ENCODE data around the gene ABI3.

The ABI3 gene

DNA sequence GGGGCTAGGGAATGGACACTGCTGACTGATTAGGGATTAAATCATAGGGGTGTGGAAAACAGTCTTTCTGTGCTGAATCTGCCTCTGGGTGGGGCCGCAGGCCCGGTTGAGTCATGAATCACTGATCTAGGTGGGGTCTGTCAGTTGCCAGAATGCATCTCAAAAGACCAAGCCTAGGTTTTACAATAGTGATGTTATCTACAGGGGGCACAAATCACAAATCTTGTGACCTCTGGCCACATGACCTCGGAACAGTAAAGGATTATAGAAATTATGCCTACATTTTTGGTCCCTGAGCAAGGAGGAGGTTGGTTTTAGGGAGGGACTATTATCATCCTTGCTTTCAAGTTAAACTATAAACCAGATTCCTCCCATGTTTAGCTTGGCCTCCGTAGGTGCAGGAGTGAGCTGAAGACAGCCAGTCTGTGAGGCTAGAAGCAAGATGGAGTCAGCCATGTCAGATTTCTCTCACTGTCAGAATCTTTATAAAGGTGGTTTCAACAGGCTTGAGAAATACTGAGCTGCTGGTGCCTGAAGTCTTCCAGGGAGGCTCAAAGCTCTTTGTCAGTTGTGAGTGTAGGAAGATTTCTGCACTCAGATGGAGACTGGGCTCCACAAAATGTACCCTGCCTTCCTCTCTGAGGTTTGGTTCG, 13.0 kb upstream of the ABI3 start:
- no peak for FAIRE-seq

DNA sequence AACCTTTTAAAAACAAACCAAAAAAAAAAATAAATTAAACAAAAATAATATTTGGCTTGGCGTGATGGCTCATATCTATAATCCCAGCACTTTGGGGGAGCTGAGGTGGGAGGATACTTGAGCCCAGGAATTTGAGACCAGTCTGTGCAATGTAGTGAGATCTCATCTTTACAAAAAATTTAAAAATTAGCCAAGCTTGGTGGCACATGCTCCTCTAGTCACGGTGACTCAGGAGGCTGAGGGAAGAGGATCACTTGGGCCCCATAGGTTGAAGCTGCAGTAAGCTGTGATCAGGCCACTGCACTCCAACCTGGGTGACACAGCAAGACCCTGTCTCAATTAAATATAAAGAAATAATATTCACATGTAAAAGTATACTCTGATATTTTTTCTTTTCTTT, 12.3 kb upstream of the ABI3 start:
- FAIRE-seq: no peak

DNA sequence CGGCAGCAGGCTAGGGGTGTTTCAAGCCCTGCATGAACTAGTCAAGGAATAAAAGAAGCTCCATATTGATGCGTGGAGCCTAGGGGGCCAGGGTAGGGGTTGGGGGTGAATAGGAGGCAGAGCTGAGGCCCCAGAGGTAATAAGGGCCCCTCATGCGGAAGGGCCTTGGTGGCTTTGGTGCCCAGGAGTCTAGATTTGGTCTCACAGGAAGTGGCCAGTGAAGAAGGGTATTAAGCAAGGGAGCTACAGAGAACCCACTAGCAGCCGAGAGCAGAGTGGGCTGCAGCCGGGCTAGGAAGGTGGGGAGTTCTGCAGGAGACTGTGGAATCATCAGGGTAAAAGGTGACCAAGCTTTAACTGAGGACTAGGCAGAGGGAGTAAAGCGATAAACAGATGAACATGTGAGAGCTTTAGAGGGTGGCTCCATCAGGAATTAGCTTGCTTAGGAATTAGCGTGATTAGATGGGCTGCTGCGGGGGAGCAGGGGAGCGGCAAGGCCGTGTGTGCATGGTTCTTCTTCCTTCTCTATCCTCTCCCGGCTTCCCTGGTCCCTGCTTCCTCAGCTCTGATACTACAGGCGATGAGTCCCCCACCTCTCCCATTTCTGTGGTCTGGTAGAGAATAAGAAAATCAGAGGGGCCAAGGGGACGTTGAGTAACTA, 10.0 kb upstream of the ABI3 start:
- FAIRE-seq: no peak

DNA sequence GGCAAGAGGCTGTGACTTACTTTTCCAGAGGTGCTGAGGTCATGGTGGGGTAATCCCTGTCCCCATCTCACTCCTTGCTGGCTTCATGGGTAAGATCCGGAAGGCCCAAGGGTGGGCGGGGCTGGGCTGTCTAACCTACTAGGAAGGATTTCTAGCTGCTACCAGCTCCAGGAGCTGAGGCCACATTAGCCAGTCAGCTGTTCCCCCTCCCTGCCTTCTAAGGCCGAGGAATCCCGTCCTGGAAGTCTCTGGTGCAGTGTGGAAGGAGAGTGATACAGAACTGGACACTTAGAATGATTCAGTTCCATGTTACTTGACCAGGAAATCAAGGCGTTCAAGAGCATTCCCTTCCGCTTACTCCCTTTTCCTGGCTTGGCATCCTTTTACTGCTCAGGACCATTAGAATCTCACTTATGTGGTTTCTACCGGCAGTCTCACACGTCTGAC, 9.0 kb upstream of the ABI3 start:
- no peak for FAIRE-seq

DNA sequence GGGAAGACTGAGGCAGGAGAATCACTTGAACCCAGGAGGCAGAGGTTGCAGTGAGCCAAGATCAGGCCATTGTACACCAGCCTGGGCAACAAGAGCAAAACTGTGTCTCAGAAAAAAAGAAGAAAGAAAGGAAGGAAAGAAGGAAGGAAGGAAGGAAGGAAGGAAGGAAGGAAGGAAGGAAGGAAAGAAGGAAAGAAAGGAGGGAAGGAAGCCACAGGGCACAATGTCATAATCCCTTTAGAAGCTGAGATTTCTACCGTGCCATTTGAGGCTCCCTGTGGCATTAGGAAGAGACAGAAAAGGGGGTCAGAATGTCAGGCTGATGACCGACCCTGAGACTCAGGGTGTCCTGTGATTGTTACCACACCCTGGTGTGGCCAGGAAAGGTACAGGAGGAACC, 6.7 kb upstream of the ABI3 start:
- FAIRE-seq: no peak

DNA sequence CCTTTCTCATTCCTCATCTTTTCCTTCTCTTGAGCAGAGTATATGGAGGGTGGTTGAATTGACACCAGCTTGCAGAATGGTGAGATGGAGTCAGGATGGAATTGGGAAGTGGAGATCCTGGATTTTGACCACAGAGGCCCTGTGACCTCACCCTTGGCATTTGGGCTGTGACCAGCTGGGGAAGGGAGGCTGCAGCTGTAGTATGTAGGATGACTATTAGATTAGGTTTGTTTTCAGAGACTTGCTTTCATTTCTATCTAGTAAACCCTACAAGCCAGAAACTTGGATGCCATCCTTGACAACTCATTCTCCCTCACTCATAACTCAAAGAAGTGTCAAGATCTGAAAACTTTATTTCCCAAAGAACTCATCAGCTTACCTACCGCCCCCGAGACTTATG, 6.0 kb upstream of the ABI3 start:
- no peak for FAIRE-seq

DNA sequence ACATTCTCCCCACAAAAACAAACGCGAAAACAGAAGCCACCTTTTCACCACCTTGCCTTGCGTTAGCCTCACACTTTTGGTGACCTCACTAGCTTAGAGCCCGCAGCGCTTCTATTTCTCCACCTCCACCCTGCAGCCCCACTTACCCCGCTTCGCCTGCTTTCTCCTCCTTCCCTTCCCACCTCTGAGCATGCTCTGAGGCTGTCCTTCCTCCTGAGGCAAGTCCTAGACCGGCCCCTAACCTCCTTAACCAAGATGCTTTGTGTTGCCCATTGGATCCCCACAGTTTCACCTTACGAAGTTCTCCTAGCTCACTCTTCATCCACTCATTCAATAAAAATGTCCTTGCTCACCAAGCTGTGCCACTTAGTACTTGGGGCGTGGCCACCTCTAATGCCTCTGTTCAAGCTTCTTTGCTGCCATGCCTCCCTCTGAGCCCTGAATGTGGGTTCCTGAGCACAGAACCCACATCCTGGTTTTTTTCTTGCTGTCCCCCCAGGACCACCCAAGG, 1.4 kb upstream of the ABI3 start:
- FAIRE-seq: no peak

DNA sequence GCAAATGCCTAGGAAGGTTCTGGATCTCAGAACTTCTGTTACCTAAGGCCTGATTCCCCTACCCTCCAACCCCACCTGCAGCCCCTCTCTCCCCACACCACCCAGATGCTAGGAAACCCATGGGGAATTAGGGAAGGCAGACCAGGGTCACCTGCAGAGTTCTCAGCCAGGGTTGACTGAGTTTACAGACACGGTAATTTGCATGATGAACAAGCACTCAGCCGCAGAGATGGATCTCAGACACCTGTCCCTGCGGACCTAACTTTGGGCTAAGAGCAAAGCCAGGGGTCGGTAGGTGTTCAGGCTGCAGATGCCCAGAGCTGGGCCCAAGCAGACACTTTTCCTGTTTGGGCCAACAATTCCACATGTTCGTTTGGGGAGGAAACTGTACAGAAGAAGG, 2.9 kb downstream of the ABI3 start:
- FAIRE-seq: no peak

DNA sequence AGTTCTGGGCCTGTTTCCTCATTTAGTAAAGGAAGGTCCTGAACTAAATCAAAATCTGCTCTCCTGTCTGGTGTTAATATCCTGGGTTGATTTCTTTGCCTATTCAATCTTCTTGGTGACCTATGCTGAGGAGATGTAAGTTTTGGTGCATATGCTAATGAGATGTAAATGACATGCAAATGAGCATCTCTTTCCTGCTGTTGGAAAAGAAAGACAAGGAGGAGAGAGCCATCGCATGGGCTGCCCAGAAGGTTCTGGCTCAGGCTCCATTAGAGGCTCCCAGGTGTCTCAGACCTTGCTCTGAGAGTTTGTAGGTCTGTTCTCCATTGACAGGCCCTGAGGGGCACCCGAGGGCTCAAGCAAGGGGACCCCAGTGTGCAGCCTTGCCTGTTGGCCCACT, 3.3 kb downstream of the ABI3 start:
- no peak for FAIRE-seq

DNA sequence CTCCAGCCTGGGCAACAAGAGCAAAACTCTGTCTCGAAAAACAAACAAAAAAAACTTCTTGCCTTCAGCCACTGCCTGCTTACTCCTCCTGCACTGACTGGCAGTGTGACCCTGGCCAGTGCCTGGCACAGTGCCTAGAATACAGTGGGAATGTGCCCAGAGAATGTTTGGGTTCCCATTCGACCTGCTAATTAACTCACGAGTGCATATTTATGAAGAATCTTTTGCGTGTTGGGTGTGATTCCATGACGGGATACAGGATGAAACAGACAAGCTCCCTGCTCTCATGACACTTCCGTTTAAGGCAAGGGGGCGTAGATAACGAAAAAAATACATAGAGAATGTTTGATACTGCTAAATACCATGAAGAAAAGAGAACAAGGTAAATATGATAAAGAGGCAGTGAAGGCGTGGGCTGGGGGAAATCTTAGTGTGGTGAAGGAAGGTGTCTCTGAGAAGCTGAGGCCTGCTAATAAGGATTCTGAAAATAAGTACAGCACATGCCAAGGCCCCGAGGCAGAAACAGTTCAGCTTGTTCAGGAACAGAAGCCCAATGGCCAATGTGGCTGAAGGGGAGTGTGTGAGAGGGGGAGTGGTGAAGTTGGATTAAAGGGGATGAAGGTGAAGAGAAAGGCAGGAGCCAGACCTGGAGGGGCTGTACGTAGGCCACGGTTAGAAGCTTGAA, 4.3 kb downstream of the ABI3 start:
- no peak for FAIRE-seq

DNA sequence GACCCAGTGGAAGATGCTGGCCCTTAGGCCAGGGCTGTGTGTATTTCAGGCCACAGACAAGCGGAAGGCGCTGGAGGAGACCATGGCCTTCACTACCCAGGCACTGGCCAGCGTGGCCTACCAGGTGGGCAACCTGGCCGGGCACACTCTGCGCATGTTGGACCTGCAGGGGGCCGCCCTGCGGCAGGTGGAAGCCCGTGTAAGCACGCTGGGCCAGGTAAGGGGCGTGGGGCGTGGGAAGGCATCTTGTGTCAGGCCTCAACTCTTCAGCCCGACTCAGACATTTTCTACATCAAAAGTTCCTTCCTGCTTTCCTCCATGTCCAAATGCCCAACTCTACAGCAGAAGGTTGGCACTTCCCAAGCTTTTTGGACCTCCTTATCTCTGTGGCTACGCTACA, 6.0 kb downstream of the ABI3 start:
- FAIRE-seq: no peak

DNA sequence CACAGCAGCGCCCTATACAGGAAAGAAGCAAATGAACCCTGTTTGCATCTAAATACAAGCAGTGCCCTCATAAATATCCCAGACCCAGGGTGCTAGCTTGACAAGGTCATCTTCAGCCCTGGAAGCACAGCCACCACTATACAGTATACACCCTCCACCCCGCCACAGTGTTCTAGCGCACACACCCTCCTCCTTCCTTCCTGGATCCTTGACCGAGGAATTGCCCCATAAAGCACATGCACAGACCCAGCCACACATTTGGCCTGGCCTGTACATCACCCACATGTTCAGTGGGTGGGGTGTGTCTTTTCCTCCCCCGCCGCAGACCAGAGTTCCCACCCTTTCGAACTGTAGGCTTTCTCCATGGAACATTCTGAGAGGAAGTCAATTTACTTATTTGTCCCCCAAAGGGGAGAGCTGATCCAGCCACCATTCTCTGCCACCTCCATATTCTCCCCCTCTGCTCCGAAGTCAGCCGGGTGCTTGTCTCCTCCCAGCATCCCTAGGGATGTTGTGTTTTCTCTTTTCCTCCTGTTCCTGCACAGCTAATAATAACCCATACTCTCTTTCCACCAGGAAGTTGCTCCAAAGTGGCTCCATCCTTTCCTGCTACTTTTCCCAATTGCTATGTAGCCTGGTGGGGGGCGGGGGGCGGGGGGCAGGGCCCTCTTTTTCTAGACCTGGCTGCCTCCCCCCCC, 6.6 kb downstream of the ABI3 start:
- no peak for FAIRE-seq

DNA sequence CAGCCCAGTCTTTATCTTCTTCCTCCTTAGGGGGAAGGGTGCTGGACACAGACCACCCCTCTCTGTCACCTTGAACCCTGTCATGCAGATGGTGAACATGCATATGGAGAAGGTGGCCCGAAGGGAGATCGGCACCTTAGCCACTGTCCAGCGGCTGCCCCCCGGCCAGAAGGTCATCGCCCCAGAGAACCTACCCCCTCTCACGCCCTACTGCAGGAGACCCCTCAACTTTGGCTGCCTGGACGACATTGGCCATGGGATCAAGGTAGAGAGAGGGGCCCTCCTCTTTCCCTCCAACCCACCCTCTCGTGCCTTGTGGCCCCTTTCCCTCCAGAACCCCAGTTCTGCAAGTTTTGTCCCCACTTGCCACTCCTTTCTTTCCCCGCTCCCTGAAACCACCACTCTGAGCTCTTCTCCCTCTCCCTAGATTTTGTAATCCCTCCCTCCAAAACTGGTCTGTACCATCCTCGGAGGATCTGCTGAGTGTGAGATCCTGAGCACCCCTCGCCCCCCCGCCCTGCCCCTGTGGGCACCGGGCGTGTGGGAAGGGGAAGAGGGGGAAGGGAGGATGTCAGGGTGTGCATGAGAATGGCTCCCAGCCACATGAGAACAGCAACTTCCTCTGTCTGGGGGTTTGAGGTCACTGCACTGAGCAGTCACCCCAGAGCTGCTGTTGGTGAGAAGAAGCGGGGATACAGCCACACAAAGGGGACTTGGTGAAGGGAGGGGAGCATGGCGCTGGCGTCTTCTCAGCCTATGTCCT, 7.3 kb downstream of the ABI3 start:
- no peak for FAIRE-seq

DNA sequence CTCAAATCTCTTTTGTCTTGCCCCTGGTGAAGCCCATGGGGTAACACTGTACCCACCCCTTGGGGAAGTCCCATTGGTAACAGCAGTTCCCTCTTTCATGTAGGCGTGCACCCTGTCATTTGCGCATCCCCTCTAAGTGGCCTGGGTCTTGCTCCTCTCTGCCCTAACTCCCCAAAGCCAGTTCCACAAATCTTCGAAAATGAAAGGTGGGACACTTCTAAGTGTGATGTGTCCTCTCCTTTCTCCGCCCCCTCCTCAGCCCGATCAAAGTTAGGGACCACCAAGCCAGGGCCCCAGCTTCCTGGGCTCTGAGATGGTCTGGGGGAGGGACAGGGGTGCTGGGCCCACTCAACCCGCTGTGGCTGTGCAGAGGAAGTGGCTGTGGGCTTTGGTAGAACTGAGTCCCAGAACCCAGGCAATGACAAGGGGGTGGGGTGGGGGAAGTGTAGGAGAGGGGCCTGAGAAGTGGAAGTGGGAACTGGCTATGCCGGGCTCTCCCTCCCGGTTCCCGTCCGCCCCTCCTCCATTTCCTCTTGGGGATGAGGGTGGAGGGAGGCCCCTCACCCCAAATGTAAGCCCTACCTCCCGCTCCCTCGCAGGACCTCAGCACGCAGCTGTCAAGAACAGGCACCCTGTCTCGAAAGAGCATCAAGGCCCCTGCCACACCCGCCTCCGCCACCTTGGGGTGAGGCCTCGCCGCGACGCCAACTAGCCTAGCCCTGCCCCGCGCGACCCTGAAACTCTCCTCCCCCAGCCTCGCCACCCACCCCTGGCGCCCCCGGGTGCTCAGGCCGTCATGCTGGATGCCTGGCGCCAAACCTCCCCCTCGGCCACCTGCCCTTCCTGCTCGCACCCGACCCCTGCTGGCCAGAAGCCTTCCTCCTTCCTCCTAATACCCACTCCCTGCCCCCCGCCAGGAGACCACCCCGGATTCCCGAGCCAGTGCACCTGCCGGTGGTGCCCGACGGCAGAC, 8.7 kb downstream of the ABI3 start:
- no peak for FAIRE-seq

DNA sequence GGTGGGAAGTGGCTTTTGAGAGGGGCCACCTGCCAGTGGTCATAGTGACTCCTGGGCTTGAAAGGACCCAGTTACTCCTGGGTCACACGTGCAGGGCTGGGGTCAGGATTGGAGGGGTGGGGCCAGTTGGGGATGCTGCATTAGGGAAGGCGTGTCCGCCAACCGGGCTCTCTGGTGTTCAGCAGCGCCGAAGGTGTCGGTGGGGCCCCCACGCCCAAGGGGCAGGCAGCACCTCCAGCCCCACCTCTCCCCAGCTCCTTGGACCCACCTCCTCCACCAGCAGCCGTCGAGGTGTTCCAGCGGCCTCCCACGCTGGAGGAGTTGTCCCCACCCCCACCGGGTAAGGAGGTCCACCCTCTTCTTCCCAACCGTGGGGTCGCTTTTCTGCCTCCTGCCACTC, 9.5 kb downstream of the ABI3 start:
- FAIRE-seq: no peak

DNA sequence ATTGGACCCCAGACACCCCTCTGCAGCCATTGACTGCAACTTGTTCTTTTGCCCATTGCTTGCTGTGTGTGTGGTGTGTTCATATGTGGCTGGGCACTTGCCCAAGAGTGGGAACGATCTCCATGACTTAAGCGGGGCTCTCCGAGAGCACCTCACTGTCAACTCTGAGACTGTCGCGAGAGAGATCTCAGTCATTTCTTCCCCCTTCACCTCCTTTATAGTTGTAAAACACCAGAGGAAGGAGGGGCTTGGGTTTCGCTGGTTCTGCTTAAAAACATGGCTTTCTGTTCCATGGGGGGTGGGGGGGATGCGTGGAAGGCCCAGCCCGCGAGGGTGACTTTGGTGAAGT, 12.6 kb downstream of the ABI3 start:
- no peak for FAIRE-seq

DNA sequence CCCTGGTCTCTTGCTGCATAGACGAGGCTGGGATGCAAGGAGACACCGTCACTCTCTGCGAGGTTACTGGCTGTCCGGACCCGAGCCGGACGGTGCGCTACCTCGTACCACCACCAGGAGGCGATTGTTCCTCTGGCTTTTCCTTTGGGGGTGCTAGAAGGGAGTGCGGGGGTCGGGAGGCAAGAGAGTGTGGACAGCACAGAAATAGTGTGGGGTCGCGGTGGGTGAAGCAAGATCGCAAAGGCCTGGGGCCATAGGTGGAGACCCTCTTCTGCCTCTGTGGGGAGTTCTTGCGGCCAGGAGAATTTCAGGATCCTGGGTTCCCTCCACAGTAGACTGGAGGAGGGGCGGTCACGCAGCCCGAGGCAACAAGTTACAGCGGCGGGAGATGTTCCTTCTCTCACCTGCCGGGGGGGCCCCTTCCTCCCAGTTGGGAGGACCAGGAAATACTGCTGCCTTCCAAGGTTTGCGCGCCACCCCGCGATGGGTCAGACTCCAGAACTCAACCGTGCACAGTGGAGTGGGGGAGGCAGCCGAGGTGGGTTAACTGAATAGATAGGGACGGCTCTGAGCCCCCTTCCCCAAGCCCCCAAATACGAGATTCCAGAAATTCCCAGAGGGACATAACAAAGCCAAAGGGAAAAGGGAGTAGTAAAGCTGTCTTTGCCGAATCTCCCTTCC, 13.2 kb downstream of the ABI3 start:
- FAIRE-seq: no peak

DNA sequence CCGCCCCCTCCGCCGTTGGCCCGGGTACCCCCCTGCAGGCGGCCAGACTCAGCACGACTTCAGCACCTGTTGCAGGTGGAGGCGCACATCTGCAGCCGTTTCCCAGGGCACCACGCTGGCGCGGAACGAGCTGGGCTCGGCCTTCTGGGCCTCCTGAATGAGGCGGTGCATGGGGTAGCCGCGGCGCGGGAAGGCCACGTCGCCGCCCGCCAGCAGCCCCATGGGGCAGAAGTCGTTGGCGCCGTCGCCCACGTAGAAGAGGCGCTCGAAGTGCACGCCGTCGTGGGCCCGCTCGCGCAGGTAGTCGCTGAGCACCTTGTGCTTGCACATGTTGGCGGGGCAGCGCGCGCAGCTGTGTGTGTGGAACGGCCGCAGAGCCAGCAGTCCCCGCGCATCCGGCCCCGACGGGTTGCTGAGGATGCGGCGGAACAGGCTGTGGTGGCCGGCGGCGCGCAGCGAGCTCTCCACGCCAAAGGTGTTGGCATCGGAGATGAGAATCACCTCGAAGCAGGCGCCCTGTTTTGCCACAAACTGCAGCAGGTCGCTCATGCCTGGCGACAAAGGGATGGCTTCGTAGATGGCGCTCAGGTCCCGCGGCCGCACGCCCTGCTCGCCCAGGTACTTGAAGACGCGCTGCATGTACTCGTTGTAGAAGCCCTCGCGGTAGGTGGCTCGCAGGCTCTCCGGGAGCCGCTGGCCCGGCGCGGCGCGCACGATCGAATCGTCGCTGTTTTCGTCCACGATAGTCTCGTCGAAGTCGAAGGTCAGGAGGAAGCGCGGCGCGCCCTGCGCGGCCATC, 13.9 kb downstream of the ABI3 start:
- no peak for FAIRE-seq

DNA sequence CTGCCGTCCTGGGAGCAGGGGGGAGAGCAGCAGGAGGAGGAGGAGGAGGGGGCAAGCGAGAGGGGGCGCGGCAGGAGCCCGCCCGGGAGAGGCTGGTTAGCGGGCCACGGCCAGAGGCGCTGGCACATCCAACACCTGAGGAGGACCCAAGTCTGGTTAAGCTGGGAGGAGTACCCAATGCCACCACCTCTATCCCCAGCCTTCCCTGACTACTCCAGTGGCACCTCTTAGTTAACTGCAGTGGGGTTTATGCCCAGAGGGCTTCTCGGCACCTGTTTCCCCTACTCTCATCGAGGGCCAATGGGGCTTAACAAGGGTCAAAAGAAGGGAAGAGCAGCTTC, 14.5 kb downstream of the ABI3 start:
- FAIRE-seq: no peak

DNA sequence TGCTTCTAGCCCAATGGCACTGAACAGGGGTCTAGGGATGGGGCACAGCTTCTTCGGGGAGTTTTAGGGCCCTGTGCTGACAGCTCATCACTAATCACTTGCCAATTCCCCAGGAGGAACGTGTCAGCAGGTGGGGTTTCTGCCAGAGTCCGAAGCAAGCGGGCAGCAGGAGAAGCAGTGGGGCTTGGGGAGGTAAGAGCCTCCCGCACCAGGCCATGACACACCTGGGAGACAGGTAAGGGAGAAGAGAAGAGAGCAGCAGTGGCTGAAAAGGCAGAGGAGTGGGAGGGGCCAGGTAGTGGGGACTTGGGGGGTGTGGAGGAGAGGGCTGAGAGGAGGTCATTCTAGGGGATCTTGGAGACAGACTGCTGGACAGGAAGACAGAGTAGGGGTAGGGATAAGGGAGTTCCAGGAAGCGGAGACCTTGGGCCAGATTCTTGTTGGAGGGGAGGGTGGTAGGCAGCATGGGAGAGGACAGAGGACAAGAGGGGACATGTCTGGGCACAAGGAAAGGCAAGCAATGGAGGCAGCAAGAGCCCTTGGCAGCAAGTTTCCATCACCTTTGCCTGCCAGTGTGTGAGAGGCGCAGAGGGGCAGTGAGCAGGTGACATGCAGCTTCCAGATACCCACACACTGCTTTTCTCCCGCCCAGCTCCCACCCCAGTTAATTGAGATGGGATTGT, 15.2 kb downstream of the ABI3 start:
- FAIRE-seq: no peak
